ENCODE measurements around the gene LSM12. TPM values are rescaled to one million over a fixed set of nuclear protein-coding genes. Genes with fewer than 3 reads are reported as not detected.
A peak's percentile ranks its signal among the peaks of the same experiment; 100 is the strongest.

The LSM12 gene
- total and polyA plus RNA-seq, 2 of the 8 experiments (the other 6 are each of a cell fraction or from before 2014, with no cell fraction given) = 69.8 to 142 TPM

GRCh38 chr17:44095647-44096496, 29.4 kb upstream of the LSM12 start (continued):
- TF ChIP-seq JUN (IDR thresholded peaks at IDR 0.05; ENCODE audit: low read depth, low read length) (no peak), RBBP5 (IDR thresholded peaks at IDR 0.05; ENCODE audit: borderline replicate concordance, low read depth, low read length) (peak; percentile 98), CTCF (IDR thresholded peaks at IDR 0.05; ENCODE audit: control extremely low read depth in 1 of 3, insufficient read depth in 1 of 3, low read depth in 1 of 3, low read length in 3 of 3) (no peak), MAX (IDR thresholded peaks at IDR 0.05) (peak; percentile 17; the same call in 1 of the 2 replicates), POLR2AphosphoS5 (IDR thresholded peaks at IDR 0.05; ENCODE audit: low read depth, low read length) (peak; percentile 70), KDM4A (IDR thresholded peaks at IDR 0.05; ENCODE audit: low read depth, low read length, severe bottlenecking) (peak; percentile 34), ASH2L (IDR thresholded peaks at IDR 0.05; ENCODE audit: low read length) (peak; percentile 84), SP1 (IDR thresholded peaks at IDR 0.05; ENCODE audit: low read depth, low read length) (peak; percentile 46), NRF1 (IDR thresholded peaks at IDR 0.05; ENCODE audit: low read depth, low read length) (no peak), CHD2 (IDR thresholded peaks at IDR 0.05; ENCODE audit: low read length) (no peak), CBX5 (IDR thresholded peaks at IDR 0.05; ENCODE audit: low read depth, low read length) (no peak), TCF12 (IDR thresholded peaks at IDR 0.05; ENCODE audit: low read depth, low read length) (peak; percentile 85), SIN3A (conservative IDR thresholded peaks at IDR 0.05 in 1 of 2, IDR thresholded peaks at IDR 0.05 in 1 of 2; ENCODE audit: low read depth in 1 of 2, low read length in 2 of 2) (peak; percentile 41 to 86; a peak in 2 of 4 replicates), POLR2A (IDR thresholded peaks at IDR 0.05; ENCODE audit: control extremely low read depth in 1 of 2, low read depth in 2 of 2, low read length in 2 of 2) (peak in 1 of 2 experiments; percentile 67; a peak in 2 of 3 replicates), TAF7 (optimal IDR thresholded peaks at IDR 0.05; ENCODE audit: borderline replicate concordance, low read depth, low read length) (no peak), RAD21 (IDR thresholded peaks at IDR 0.05 in 1 of 2, conservative IDR thresholded peaks at IDR 0.05 in 1 of 2; ENCODE audit: low read depth in 2 of 2, low read length in 2 of 2) (peak in 1 of 2 experiments; percentile 0; a peak in 1 of 4 replicates), ATF2 (IDR thresholded peaks at IDR 0.05; ENCODE audit: low read length) (0 out of 2 replicates have a peak, but pooled peaks have one; percentile 42), TAF1 (IDR thresholded peaks at IDR 0.05; ENCODE audit: low read depth, low read length) (peak; percentile 59), GABPA (IDR thresholded peaks at IDR 0.05; ENCODE audit: borderline replicate concordance, insufficient read depth, low read length) (no peak)

All from H1 (cell line).